GM10847 (cell line): ENCODE results near the gene TFDP2.

Experiments used
- POLR2A ChIP-seq: IDR thresholded peaks from 2 replicates; pipeline ENCODE4 v1.6.1; 2011; ENCODE audit not compliant: insufficient read length; ENCODE audit errors: extremely low read depth

TFDP2 gene, protein sequence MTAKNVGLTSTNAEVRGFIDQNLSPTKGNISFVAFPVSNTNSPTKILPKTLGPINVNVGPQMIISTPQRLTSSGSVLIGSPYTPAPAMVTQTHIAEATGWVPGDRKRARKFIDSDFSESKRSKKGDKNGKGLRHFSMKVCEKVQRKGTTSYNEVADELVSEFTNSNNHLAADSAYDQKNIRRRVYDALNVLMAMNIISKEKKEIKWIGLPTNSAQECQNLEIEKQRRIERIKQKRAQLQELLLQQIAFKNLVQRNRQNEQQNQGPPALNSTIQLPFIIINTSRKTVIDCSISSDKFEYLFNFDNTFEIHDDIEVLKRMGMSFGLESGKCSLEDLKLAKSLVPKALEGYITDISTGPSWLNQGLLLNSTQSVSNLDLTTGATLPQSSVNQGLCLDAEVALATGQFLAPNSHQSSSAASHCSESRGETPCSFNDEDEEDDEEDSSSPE

DNA sequence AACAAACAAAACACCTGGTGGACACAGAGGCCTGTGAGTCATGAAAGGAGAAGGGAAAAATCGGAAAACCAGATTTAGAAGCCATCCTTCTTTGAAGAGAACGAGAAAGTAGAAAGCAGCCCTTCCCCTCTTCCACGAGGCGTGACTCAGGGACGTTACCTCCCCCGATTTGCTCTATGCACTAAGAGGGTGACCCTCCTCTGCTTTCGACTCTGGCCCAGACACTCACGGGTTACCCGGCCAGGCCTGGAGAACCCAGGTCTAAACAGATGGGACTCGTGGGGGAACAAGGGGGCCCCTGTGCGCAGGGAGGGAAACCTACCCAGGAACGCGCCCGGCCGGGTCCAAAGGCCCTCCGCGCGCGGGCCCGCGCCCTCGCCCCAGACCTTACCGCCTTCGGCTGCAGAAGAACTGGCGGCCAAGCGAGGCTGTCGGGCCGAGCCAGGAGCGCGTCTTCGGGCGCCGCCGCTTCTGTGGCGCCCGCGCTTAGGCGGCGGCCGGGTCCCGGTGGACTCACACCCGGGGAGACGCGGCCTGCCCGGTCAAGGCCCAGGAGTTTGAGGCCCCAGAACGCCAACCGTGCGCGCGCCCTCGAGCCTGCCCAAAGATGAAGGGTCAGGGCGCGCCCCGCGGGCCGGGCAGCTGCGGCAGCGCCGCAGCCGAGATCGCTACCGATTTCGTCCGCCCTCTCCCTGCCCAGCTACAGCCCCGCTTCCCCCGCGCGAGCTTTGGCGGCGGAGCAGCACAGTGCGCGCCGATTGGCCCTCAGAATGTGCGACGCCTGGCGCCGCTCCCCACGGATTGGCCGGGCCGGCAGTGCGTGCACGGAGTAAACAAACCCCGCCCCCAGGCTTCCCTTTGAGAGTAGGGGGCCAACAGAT, at the start of gene TFDP2:
Gene TFDP2, minus strand, starts transcription at position 753 of the 881 bp plus-strand sequence. CDS start 47,795 bp downstream, outside the sequence.
- TF ChIP-seq POLR2A = peak; percentile 33

DNA sequence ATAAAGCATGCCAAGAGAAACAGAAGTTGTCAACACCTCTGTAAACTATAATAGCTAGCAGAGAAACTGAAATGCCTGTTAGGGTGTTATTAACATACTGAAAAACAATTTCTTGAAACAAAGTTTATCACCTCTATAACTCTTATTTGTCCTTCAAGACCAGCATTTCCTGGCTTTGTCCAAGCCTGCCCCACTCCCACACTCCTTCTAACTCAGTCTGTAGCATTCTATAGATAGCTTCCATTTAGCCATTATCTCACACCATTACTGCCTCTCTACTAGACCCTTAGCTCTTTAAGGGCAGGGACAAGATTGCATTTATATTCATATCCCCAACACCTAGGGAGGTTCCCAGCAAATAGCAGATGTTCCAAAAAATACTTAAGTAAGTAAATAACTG, 39.5 kb upstream of the TFDP2 start:
- no peak for TF ChIP-seq POLR2A

DNA sequence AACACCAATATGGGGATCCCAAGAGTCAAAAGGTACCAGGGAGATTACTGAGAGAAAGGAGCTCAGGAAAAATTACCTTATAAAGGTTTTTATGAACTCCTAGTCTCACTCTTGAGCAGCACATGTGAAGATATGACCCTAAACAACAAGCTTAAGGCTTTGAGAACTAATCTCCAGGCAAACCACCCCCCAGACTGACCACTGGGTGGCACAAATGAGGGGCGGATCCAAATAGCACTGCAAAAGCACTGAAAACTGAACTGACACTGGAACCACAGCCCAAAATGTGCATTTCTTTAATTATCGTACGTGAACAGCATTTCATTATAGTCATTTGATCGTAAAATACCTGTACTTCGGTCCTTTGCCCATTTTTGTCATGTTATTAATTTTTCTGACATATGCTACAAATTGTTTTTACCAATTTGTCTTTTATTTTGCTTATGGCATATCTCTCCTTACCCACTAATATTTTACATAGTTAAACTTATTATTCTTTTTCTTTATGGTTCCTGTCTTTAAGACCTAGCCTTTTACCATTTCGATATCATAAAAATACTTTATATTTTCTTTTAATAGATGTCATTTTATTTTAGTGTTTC, 31.5 kb upstream of the TFDP2 start:
- TF ChIP-seq POLR2A = no peak

DNA sequence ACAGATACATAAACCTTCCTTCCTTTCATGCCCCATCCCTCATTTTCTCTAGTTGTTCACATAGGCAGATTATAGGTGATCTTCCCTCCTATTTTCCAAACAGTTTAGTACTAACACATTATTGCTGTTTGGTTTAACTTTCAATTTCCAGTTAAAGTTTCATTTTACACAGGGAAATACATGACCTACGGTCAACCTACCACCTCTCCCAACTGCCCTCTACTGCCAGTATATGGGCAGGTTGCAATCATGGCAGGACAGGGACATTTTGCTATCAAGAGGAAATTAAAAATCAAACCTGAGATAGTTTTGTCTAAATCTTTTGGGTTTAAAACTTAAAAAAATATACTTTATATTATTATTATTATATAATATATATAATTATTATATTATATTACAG, 26.1 kb upstream of the TFDP2 start:
- TF ChIP-seq POLR2A = no peak

DNA sequence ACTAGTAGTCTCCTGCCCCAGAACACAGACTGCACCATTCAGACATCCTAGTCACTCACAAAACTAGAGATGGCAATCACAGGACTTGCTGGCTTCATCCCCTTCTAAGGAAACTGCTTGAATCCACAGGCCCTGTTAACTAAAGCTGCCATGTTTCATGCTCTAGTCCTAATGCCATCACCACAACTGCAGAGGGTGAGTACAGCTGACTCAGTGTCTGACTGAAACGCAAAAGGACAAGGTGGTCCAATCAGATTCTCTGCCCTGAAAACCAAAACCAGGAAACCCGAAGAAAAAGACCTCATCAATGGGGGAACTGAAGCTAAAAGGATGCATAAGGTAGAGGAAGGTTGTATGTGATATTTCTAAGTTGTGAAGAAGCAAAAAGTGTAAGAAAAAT, 25.2 kb upstream of the TFDP2 start:
- TF ChIP-seq POLR2A = no peak

DNA sequence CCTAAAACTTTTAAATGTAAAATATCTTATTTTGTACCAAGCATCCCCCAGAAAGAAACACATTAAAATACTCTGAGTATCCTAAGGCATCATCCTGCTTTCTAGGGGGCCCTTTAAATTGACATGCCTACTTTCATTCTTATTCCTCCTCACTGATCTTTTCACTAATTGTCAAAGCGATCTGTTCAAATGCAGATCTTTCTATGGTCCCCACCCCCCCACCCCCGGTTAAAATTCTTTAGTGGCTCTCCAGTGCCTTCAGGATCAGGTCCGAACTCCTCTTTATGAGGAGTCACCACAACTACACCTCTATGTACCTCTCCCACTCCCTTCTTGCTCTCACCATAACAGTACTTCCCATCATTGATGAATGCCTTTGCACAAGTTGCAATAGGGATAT, 19.2 kb upstream of the TFDP2 start:
- no peak for TF ChIP-seq POLR2A

DNA sequence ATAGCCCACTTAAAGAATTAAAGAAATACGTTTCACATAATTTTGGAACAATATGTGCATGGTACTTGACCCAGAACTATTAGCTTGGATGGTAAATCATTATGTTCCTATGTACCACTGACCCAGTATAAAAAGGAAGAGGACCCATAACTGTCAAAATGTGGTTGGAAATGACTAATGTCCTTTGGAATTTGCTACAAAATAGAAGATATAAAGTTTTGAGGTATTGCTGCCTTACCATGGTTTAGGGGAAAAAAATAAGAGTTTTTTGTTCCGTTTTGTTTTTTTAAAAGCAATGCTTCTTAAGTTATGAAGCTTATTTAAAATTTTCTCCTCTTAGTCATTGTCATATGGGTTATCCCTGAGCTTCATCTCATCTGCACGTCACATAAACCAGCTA, 15.8 kb upstream of the TFDP2 start:
- no peak for TF ChIP-seq POLR2A

DNA sequence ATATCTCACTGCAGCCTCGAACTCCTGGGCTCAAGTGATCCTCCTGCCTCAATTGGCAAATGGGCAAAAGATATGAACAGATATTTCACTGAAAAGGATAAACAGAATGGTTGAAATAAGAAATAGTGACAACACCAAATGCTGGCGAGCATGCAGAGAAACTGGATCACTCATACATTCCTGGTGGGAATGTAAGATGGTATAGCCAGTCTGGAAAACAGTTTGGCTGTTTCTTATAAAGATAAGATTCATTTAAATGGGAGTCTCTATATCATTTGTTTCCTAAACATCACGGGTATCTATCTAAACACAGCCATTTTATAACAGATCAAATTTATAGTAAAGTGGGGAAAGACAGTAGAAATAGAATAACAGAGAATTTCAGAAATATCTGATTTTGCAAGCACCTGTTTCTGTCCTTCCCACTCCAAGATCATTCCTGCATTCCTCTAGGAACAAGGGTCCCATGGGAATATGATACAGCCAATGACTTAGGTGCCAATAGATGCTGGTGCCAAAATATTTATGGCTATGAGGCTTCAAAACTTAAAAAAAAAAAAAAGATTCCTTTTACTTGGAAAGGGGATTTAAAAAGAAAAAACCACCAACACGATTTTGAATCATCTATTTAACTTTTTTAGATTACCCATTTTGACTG, 9.9 kb upstream of the TFDP2 start:
- no peak for TF ChIP-seq POLR2A

DNA sequence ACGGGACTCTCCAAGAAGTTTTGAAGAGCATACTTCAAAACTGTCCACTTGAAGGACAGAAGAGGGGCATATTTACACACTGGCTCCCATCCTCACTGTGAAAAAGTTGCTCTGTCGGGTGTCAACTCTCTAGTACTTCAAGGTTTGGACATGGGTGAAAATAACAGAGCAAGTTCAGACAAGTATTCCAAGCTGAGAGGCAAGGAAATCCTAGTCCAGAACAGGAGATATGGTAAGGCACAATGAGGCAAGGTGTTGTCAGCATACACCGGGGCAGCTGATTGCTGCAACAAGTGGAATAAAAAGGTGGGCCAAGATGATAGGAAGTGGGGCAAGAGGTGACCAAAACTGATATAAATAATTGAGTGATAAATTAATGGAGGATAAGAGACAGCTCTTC, 4.8 kb upstream of the TFDP2 start:
- no peak for TF ChIP-seq POLR2A

DNA sequence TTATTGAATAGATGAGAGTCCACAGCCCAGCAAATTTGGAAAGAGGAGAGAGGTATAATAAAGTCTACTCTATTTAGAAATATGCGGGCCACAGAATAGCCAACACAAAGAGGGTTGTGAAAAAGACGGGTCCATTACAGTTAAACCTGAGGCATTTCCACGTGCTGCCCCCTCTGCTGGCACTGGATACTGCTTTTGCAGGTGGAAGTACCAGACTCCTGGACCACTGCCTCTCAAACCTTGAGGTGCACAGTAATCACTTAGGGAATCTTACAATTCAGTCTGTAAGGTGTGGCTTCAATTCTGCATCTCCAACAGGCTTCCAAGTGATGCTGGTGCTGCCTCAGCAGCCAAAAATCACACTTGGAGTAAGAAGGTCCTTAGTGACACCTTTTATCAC, 3.0 kb upstream of the TFDP2 start:
- no peak for TF ChIP-seq POLR2A

DNA sequence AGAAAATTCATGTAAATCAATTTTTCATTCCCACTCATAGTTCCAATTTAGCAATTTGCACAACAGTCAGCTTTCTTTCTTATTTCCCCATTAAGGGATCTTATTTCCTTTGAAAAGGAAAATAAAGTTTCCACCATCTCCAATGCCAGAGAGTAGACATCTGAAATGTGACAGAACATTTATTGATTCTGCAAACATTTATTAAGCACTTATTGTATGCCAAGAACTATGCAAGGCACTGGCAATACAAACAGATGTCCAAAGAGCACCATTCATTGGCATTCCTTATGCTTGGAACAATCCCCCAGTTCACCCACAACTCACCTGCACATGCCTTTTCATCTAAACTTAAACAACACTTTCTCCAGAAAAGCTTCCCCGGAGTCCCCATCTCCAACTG, 2.5 kb upstream of the TFDP2 start:
- TF ChIP-seq POLR2A = no peak

DNA sequence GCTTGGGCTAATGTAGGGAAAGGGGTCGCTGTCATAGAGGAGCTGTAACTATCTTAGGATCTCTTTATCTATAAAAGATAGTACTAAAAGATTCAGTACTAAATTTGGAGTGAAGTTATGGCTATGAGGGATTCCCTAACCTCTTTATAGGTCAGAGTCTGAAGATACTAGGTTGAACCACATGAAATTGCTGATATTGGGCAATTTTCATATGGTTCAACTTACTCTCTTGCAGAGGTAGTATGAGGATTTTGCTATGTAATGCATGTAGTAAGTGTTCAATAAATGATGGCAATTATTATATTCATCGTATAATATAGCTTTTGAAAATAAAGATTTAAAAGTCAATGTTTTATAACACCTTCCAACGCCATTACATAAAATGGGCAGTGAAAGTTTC, 1.9 kb upstream of the TFDP2 start:
- TF ChIP-seq POLR2A = no peak

DNA sequence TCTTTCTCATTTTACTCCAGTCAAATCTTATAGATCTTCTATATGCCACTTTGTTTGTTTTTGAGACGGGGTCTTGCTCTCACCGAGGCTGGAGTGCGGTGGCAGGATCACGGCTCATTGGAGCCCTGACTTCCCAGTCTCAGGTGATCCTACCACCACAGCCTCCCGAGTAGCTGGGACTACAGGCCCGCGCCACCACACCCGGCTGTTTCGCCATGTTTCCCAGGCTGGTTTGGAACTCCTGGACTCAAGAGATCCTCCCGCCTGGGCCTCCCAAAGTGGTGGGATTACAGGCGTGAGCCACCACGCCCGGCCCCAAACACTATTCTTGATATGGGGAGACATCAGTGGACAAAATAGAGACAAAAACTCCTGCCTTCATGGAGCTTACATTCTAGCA, 927 bp upstream of the TFDP2 start:
- TF ChIP-seq POLR2A = no peak

DNA sequence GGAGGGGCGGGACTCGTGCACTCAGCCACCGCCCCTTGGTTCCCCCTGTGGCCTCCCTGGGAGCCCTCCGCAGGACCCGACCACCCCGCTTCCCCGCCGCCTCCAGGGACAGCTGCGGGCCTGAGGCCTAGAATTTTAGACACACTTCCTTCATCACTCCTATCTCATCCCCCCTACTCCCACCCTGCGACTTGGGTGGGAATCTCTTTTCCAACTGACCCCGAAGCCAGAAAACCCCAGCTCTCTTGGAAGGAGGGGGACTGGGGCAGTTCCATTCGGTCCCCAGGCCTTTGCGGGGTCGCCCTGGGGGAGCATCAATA, 289 bp upstream of the TFDP2 start:
- no peak for TF ChIP-seq POLR2A

DNA sequence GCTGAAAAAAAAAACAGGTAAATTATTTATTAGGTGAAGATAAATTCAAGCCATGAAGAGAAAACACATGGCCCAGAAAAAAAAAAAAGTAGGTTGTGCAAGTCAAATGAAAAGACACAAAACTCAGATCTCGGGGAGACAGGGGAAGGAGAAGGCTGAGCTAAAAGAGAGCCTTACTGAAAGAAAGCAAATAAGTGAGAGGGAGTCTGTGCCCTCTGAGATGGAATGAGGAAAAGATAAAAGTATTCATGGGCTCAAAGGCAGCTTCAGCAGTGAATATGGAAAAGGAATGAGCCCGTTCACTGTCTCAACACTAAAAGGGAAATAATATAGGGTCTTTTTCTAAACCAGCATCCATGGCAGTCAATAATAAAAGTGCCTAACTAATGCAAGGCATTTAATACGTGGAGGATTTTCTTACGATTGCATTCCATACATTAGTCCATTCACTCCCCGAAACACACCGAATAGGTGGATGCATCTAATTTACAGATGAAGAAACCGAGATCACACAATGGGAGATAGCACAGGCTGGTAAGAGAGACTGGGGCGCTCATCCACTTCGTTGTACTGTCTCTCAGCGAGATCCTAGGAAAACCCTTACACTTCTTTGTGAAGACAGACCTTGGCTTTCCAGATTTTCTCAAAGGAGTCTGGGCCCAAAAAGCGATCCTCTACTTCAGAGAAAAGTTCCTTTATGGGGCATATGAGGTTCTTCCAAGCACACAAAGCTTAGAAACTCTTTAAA, 1.1 kb downstream of the TFDP2 start:
- TF ChIP-seq POLR2A = no peak
